ENCODE data around the gene PTP4A2.
A peak's percentile ranks its signal among the peaks of the same experiment; 100 is the strongest.

Gene PTP4A2

GRCh38 chr1:31938184-31938975 lies at the start of gene PTP4A2:
Gene PTP4A2 (minus strand): TSS chr1:31938368. CDS start chr1:31919065, 19,303 bp downstream.
- peak; percentile 82 to 86 for DNase-seq (ENCODE audit: low read depth in 2 of 2)

GRCh38 chr1:31987135-31987619 lies 49.0 kb upstream of the PTP4A2 start:
- DNase-seq (ENCODE audit: low read depth in 2 of 2): no peak

GRCh38 chr1:31985430-31985829 lies 47.3 kb upstream of the PTP4A2 start:
- no peak for DNase-seq (ENCODE audit: low read depth in 2 of 2)

DNA sequence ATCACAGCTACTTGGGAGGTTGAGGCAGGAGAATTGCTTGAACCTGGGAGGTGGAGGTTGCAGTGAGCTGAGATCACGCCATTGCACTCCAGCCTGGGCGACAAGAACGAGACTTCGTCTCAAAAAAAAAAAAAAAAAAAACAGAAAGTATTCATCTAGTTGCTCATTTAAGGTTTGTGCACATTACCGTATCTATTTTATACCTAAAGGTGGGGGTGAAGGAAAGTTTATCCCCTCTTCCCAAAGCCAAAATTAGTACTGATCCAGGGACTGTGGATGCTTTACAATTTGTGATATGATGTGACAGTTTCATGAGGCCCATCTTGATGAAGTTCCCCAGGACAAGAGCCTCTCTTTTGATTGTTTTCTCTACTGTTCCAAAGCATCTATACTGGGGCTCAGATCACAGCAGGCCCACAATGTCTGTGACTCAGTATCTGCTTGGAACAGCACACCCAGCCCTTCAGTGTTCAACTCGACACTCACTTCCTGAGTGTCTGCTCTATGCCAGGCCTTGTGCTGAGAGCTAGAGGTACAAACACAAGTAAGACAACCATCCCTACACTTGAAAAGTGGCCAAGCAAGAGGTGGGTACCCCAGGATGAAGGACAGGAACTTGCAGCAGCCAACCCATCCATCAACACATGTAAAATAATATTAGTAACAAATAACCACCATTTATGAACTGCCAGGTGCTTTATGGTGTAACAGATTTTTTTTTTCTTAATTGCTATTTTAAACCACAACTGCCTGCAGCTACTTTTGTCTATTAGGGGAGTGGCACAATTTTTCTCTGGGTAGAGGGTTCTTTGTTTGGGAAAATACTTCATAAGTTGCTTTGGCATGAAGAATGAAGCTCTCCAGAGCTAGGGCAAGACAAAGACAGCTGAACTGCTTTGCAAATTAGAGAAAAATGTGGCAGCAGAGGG lies 46.5 kb upstream of the PTP4A2 start:
- peak; percentile 16 to 26 for DNase-seq (ENCODE audit: low read depth in 2 of 2)

DNA sequence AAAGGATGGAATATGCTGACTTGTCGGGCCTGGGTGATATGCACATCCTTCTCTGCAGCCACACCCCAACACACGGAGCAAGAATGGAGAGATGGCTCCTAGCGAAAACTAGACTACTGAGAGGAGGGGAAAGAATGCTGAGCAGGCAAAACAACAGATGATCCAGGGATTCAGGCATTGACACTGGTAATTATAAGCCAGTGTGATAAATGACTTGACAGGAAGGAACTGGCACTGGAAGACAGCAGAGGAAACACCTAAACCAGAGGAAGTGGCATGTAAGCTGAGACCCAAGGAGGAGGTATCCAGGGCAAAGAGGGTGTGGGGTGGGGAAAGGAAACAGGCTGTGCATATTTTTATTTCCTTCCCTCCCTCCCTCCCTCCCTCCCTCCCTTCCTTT lies 43.8 kb upstream of the PTP4A2 start:
- DNase-seq (ENCODE audit: low read depth in 2 of 2): no peak

DNA sequence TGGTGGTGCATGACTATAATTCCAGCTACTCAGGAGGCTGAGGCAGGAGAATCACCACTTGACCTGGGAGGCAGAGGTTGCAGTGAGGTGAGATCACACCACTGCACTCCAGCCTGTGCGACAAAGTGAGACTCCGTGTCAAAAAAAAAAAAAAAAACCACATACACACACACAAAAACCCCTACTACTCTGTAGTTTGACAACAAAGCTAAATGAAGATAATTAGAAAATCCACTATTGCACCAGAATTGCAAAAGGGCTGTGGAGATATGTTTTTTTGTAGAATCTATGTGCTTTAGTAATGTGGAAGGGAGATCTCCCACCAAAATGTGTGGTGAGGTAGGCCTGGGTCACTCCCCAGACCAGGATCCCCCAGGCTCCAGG lies 43.3 kb upstream of the PTP4A2 start:
- no peak for DNase-seq (ENCODE audit: low read depth in 2 of 2)

DNA sequence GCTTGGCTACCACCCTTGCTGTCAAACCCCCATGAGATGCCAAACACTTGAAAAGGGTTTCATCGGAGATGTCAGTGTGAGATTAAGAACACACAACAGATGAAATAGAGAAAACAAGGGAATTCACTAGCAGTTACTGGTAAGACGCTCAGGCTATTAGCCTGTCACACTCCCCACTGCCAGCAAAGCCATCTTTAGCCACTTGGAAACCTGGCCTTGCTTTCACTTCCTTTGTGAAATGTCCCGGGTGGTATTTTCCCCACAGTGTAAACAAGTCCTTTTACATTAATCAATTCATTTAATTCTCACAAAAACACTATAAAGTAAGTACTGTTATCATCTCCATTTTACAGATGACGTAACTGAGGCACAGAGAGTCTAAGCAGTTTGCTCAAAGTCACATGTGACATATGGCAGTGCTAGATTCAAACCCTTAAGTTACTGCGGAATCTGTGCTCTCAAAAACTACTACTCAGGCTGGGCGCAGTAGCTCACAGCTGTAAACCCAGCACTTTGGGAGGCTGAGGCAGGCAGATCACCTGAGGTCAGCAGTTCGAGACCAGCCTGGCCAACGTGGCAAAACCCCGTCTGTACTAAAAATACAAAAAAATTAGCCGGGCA lies 42.8 kb upstream of the PTP4A2 start:
- DNase-seq (ENCODE audit: low read depth in 2 of 2): no peak

- no peak for DNase-seq (ENCODE audit: low read depth in 2 of 2)
Observed at GRCh38 chr1:31978843-31979400, 40.8 kb upstream of the PTP4A2 start.

DNA sequence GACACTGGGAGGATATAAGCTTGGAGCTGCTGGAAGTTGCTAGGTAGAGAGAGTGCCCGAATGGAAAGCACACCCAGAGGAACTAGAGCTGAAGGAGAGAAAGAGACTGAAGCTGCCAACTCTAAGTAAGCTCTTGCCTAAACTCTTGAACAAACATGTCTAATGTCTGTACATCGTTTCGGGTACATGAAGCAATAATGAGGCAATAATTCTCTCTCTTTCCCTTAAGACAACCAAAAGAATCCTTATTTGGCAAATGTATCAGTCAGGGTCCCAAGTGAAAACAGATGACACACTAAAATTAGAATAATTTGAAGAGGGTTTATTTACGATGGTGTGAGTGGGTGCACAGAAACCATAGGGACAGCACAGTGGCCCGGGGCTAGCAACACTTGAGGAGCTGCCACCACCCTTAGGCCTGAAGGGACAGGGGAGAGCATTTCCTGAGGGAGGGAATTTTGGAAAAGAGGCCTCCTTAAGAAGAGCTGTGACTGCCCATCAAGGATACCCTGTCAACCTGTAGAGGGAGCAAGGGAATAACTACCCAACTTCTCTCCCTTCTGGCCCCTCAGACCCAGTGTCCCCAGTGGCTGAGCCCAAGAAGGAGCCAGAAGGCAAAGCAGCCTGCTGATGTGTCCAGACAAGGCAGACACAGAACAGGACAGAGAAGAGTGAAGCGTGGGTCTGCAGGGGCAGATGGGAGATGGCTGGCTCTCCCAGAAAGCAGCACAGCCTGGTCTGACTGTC lies 39.4 kb upstream of the PTP4A2 start:
- no peak for DNase-seq (ENCODE audit: low read depth in 2 of 2)

DNA sequence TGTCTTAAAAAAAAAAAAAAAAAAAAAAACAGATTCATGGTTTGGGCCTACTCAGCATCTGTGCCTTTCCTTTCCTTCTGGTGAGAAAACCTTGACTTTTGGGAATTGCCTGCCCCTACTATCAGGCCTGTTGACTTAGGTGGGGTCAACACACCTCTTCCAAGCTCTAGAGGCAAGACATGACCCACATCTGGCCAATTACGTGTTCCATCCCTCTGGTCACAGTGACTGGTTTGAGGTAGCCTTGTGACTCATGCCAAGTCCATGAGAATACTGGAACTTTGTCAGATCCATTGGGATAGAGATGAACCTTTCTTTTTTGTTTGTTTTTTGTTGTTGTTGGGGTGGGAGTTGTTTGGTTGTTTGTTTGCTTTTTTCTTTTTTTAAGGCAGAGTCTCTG lies 38.2 kb upstream of the PTP4A2 start:
- DNase-seq (ENCODE audit: low read depth in 2 of 2): no peak

DNA sequence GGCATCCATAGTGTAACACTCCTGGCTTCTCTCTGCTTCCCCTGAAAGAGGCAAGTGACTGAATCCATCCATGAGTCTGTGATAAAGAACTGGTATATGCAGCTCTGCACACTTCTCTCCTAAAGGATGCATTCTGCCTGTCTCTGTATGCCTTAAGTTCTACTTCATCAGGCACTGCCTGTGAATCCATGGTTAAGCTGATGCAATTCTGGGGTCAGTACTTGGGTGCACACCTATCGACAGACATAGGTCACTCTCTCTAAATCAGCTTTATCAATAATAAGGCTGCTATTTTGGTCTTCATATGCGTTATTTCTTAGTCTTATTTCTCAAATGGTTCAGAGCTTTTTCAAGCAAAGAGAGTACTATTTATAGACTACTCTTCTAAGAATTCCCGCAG lies 32.7 kb upstream of the PTP4A2 start:
- DNase-seq (ENCODE audit: low read depth in 2 of 2): no peak

DNA sequence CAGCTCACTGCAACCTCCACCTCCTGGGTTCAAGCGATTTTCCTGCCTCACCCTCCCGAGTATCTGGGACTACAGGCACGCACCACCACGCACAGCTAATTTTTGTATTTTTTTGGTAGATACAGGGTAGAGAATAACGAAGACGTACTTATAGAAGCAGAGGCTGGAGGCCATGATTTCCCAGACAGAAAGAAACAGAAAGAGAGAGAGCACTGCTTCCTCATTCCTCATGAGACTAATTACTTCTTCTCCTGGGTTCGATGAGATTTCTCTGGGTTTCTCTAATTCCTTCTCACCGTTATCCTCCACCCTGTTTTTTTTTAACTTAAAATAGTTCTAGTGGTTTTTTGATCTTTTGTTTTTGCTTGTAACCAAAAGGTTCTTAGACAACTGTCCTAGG lies 23.4 kb upstream of the PTP4A2 start:
- DNase-seq (ENCODE audit: low read depth in 2 of 2): no peak

- no peak for DNase-seq (ENCODE audit: low read depth in 2 of 2)
Observed at GRCh38 chr1:31959521-31960340, 21.6 kb upstream of the PTP4A2 start.

DNA sequence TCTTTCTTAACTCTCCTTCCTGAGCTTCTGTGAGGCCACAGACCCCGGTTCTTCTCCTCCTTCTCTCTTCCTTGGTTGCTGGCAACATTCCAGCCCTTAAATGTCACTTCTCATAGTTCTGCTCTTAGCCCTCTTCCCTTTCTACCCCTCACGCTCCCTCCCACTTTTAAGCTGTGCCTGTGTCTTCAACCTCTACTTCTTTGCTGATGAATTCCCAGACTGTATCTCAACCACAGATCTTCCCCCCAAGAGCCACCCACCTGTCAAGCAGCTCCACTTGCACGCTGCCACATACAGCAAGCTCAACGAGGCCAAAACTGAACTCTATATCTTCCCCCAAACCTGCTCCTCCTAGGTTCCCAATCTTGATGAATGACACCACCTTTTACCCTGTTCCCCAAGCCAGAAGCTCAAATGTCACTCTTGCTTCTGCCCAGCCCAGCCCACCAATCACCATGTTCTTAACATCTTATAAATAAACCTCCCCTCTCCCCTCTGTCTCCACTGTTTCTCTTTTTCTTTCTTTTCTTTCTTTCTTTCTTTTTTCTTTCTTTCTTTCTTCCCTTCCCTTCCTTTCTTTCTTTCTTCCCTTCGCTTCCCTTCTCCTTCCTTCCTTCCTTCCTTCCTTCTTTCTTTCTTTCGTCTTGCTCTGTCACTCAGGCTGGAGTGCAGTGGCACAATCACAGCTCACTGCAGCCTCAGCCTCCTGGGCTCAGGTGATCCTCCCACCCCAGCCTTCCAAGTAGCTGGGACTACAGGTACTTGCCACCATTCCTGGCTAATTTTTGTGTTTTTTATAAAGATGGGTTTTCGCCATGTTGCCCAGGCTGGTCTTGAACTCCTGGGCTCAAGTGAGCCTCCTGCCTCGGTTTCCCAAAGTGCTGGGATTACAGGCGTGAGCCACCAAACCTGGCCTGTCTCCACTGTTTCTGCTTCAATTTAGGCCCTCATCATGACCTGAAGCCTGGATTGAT lies 19.8 kb upstream of the PTP4A2 start:
- peak; percentile 45 to 65 for DNase-seq (ENCODE audit: low read depth in 2 of 2)

DNA sequence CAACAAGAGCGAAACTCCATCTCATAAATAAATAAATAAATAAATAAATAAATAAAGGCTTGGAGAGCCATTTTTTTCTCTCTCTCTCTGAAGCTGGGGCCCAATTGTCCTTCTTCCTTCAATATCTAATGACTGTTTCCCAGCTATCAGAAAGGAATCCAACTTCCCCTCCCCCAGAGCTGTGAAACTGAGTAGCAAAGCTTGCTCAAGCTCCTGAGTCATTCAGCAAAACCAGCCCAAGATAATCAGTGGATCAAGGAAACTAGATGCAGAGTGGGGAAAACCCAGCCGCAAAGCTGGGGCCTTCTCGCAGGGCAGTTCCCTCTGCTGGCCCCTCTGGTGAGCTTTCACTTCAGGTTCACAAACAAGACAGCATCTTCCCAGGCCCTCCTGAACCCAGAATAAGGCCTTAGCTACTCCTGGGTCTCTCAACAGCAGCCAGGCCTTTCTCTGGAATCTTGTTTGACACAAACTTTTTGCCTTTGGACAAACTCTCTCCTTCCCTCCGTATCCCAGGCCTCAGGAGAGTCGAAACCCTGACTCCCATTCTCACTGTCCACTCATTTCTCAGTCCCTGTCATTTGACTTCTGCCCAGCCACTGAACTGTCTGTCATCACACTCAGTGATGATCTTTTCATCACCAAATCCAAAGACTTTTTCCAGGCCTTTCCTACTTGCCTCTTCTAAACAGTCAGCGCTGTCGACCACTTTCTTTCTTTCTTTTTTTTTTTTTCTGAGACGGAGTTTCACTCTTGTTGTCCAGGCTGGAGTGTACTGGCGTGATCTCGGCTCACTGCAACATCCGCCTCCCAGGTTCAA lies 18.0 kb upstream of the PTP4A2 start:
- DNase-seq (ENCODE audit: low read depth in 2 of 2): peak; percentile 81 to 85

- no peak for DNase-seq (ENCODE audit: low read depth in 2 of 2)
Observed at GRCh38 chr1:31954607-31955283, 16.6 kb upstream of the PTP4A2 start.

DNA sequence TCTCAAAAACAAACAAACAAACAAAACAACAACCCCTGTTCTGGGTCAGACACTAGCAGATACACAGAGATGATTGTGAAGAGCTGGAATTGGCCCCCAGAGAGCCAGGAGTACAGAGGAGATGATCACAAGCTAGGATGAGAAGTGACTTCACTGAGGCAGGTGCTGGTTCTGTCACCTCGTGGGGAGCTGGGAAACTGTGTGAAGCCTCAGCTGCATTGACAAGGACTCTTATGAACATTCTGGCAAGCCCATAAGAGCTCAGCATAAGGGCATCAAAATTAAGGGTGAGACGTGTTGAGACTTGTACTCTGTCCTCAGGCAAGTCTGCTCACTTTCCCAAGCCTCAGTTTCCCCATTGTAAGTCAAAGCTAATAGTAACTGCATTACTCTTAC lies 14.7 kb upstream of the PTP4A2 start:
- DNase-seq (ENCODE audit: low read depth in 2 of 2): no peak

- DNase-seq (ENCODE audit: low read depth in 2 of 2): no peak
Observed at GRCh38 chr1:31951276-31951675, 13.1 kb upstream of the PTP4A2 start.
